SK-N-SH treated with all-trans-retinoic acid at 6 μM for 48 hours (cell line): Measurements from ENCODE around the gene PPARA.

Experiments
- ATAC-seq: fragments of 200-7000 bp; cut with Tn5 transposase; 3 replicates; pipeline ENCODE4 v1.9.1; 2020; ENCODE audit warnings: mild to moderate bottlenecking, moderate library complexity
- ARNTL ChIP-seq: fragments of 450-650 bp; formaldehyde crosslinking; IDR thresholded peaks from 2 replicates; pipeline ENCODE4 v1.5.0; 2020; ENCODE audit warnings: low read depth, mild to moderate bottlenecking, moderate library complexity, borderline replicate concordance
- BACH2 ChIP-seq: fragments of 250-450 bp; sonication (Bioruptor Pico); IDR thresholded peaks from 2 replicates; pipeline ENCODE4 v1.9.0; 2021; ENCODE audit warnings: mild to moderate bottlenecking, borderline replicate concordance
- CREB5 ChIP-seq: fragments of 250-450 bp; sonication (Bioruptor Pico); IDR thresholded peaks from 2 replicates; pipeline ENCODE4 v1.5.1; 2020; ENCODE audit warnings: low read depth, mild to moderate bottlenecking, moderate library complexity
- CSDC2 ChIP-seq: fragments of 250-450 bp; sonication (Bioruptor Pico); IDR thresholded peaks from 2 replicates; pipeline ENCODE4 v1.5.0; 2020; ENCODE audit warnings: mild to moderate bottlenecking, moderate library complexity
- CSRNP3 ChIP-seq: fragments of 250-450 bp; sonication (Bioruptor Pico); IDR thresholded peaks from 2 replicates; pipeline ENCODE4 v1.5.1; 2021; ENCODE audit warnings: mild to moderate bottlenecking, moderate library complexity
- ESRRG ChIP-seq: fragments of 250-450 bp; sonication (Bioruptor Pico); IDR thresholded peaks from 2 replicates; pipeline ENCODE4 v1.6.1; 2021; ENCODE audit warnings: mild to moderate bottlenecking
- GLIS3 ChIP-seq: fragments of 250-450 bp; sonication (Bioruptor Pico); IDR thresholded peaks from 2 replicates; pipeline ENCODE4 v1.5.0; 2020; ENCODE audit warnings: mild to moderate bottlenecking, moderate library complexity
- ISL1 ChIP-seq: fragments of 250-450 bp; sonication (Bioruptor Pico); IDR thresholded peaks from 2 replicates; pipeline ENCODE4 v2.1.2; 2022; ENCODE audit warnings: mild to moderate bottlenecking, moderate library complexity
- OSR1 ChIP-seq: fragments of 250-450 bp; sonication (Bioruptor Pico); IDR thresholded peaks from 2 replicates; pipeline ENCODE4 v1.8.0; 2022; ENCODE audit warnings: moderate library complexity, mild to moderate bottlenecking, inconsistent platforms
- PATZ1 ChIP-seq: fragments of 250-450 bp; sonication (Bioruptor Pico); IDR thresholded peaks from 2 replicates; pipeline ENCODE4 v1.8.0; 2020; ENCODE audit warnings: mild to moderate bottlenecking, moderate library complexity, borderline replicate concordance
- POU6F1 ChIP-seq: fragments of 250-450 bp; sonication (Bioruptor Pico); IDR thresholded peaks from 2 replicates; pipeline ENCODE4 v1.8.0; 2021; ENCODE audit warnings: low read depth, mild to moderate bottlenecking, moderate library complexity, borderline replicate concordance
- PPARA ChIP-seq: fragments of 250-450 bp; sonication (Bioruptor Pico); IDR thresholded peaks from 2 replicates; pipeline ENCODE4 v1.5.0; 2020; ENCODE audit warnings: mild to moderate bottlenecking, borderline replicate concordance
- RARB ChIP-seq: fragments of 250-450 bp; sonication (Bioruptor Pico); IDR thresholded peaks from 2 replicates; pipeline ENCODE4 v1.8.0; 2021; ENCODE audit warnings: mild to moderate bottlenecking, moderate library complexity
- SNAI2 ChIP-seq: fragments of 250-450 bp; sonication (Bioruptor Pico); IDR thresholded peaks from 2 replicates; pipeline ENCODE4 v1.5.0; 2020; ENCODE audit warnings: mild to moderate bottlenecking, moderate library complexity
- TCF4 ChIP-seq: fragments of 250-450 bp; sonication (Bioruptor Pico); IDR thresholded peaks from 2 replicates; pipeline ENCODE4 v1.8.0; 2021; ENCODE audit warnings: mild to moderate bottlenecking, moderate library complexity, borderline replicate concordance
- TSHZ2 ChIP-seq: fragments of 250-450 bp; sonication (Bioruptor Pico); IDR thresholded peaks from 2 replicates; pipeline ENCODE4 v1.5.0; 2020; ENCODE audit warnings: mild to moderate bottlenecking, moderate library complexity
- ZC3H10 ChIP-seq: fragments of 250-450 bp; sonication (Bioruptor Pico); IDR thresholded peaks from 2 replicates; pipeline ENCODE4 v1.5.1; 2021; ENCODE audit warnings: mild to moderate bottlenecking, moderate library complexity
- ZFP3 ChIP-seq: fragments of 250-450 bp; sonication (Bioruptor Pico); IDR thresholded peaks from 2 replicates; pipeline ENCODE4 v1.5.0; 2020; ENCODE audit warnings: mild to moderate bottlenecking, moderate library complexity
- ZFP30 ChIP-seq: fragments of 450-650 bp; formaldehyde crosslinking; IDR thresholded peaks from 2 replicates; pipeline ENCODE4 v1.5.0; 2022; ENCODE audit warnings: mild to moderate bottlenecking, moderate library complexity
- ZNF565 ChIP-seq: fragments of 450-650 bp; formaldehyde crosslinking; conservative IDR thresholded peaks from 2 replicates; pipeline ENCODE4 v1.5.0; 2020; ENCODE audit warnings: low read depth, mild to moderate bottlenecking, moderate library complexity
- ZNF70 ChIP-seq: fragments of 450-650 bp; formaldehyde crosslinking; IDR thresholded peaks from 2 replicates; pipeline ENCODE4 v1.5.0; 2020; ENCODE audit warnings: mild to moderate bottlenecking, moderate library complexity
- ZNF8 ChIP-seq: fragments of 450-650 bp; formaldehyde crosslinking; IDR thresholded peaks from 2 replicates; pipeline ENCODE4 v1.5.0; 2020; ENCODE audit warnings: mild to moderate bottlenecking, moderate library complexity

The PPARA gene

GRCh38 chr22:46239261-46240048 lies 89.1 kb downstream of the PPARA start (continued):
- TF ChIP-seq POU6F1 (no peak), ZNF565 (CRISPR knock-in tag) (no peak), PPARA (no peak), ZC3H10 (CRISPR knock-in tag) (no peak), ISL1 (CRISPR knock-in tag) (no peak), RARB (no peak), CSRNP3 (no peak), ZFP3 (CRISPR knock-in tag) (no peak)

- ATAC-seq, result no peak
- TF ChIP-seq CSRNP3, result no peak
- no peak for TF ChIP-seq CSDC2 (CRISPR knock-in tag)
- TF ChIP-seq ZFP30 (CRISPR knock-in tag), result no peak
- TF ChIP-seq ZFP3 (CRISPR knock-in tag), result no peak
- no peak for TF ChIP-seq RARB
- TF ChIP-seq OSR1 (CRISPR knock-in tag), result no peak
- no peak for TF ChIP-seq ZNF8 (CRISPR knock-in tag)
- TF ChIP-seq SNAI2 (CRISPR knock-in tag), result no peak
- TF ChIP-seq POU6F1, result no peak
- TF ChIP-seq ZNF565 (CRISPR knock-in tag), result no peak
- TF ChIP-seq ISL1 (CRISPR knock-in tag), result no peak
- no peak for TF ChIP-seq ESRRG (CRISPR knock-in tag)
- TF ChIP-seq TCF4 (CRISPR knock-in tag), result no peak
- TF ChIP-seq GLIS3 (CRISPR knock-in tag), result no peak
- TF ChIP-seq PPARA, result no peak
Observed at GRCh38 chr22:46240073-46240472, 89.7 kb downstream of the PPARA start.

- no peak for TF ChIP-seq ZNF70 (CRISPR knock-in tag)
- no peak for TF ChIP-seq BACH2 (CRISPR knock-in tag)
- TF ChIP-seq PATZ1 (CRISPR knock-in tag), result no peak
- no peak for TF ChIP-seq ZFP3 (CRISPR knock-in tag)
- no peak for TF ChIP-seq ZNF8 (CRISPR knock-in tag)
- TF ChIP-seq CSDC2 (CRISPR knock-in tag), result no peak
- TF ChIP-seq RARB, result no peak
- no peak for TF ChIP-seq POU6F1
- TF ChIP-seq ZNF565 (CRISPR knock-in tag), result no peak
- TF ChIP-seq GLIS3 (CRISPR knock-in tag), result no peak
- no peak for TF ChIP-seq CREB5 (CRISPR knock-in tag)
- no peak for TF ChIP-seq ARNTL (CRISPR knock-in tag)
- no peak for TF ChIP-seq TSHZ2 (CRISPR knock-in tag)
- no peak for TF ChIP-seq PPARA
- TF ChIP-seq, all 23 proteins: peak for 0
- ATAC-seq, result no peak
Observed at GRCh38 chr22:46240506-46240905, 90.2 kb downstream of the PPARA start.
